HG02759 (cell line): Measurements from ENCODE around the gene IL16.
A peak's percentile ranks its signal among the peaks of the same experiment; 100 is the strongest.

ENCODE experiments used
- ATAC-seq: cut with Tn5 transposase; IDR thresholded peaks from one replicate; pipeline ENCODE4 v1.9.1; 2021; ENCODE audit warnings: mild to moderate bottlenecking, moderate library complexity; ENCODE audit not compliant: unreplicated experiment

The IL16 gene

DNA sequence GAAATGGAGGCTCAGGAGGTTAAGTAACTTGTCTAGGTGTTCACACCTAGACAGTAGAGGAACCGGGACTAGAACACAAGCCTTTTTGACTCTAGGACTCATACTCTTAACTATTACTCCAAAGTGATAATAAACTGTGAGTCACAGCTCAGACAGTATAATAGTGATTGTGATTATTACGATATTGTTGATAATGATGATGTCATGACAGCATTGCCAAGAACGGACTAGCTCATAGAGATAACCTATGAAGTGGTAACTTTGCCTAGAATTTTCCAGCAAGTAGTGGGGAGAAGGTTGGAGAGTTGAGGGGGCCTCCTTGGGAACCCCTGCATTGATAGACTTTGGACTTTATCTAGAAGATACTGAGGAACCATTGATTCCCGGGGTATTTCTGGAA, 93.2 kb downstream of the IL16 start:
- ATAC-seq: no peak

DNA sequence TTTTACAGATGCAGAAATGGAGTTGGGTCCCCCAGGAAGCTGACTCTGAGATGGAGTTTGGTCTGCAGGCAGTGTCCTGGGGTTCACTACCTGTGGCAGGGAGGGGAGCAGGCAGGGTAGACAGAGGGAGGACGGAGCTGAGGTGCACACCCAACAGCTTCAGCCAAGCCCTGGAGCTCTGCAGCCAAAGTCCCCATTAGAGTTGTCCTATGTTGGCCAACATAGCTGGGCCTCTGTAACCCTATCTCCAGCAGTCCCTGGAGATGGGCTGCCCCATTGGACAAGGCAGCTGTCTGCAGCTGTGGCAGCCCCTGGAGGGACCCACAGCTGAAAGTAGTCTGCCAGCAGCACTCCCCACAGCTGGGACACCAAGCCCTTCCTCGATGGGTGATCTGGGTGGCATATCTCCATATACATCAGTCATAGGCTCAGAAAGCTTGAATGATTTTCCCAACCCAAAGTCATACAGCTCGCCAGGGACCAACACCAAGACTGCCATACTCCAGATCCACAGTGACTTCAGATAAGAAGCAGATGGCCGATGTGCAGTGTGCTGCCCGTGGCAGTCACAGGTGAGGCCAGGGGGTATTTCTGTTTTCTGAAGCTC, 95.3 kb downstream of the IL16 start:
- ATAC-seq: no peak

DNA sequence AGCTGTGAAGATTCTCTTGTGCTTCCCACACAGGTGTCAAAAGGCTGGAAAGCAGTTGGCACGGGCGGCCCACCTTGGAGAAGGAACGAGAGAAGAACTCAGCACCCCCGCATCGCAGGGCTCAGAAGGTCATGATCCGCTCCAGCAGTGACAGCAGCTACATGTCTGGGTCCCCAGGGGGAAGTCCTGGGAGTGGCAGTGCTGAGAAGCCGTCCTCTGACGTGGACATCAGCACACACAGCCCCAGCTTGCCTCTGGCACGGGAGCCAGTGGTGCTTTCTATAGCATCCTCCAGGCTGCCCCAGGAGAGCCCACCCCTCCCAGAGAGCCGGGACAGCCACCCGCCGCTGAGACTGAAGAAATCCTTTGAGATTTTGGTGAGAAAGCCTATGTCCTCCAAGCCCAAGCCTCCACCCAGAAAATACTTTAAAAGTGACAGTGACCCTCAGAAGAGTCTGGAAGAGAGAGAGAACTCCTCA, 95.9 kb downstream of the IL16 start:
- peak; percentile 43 for ATAC-seq

DNA sequence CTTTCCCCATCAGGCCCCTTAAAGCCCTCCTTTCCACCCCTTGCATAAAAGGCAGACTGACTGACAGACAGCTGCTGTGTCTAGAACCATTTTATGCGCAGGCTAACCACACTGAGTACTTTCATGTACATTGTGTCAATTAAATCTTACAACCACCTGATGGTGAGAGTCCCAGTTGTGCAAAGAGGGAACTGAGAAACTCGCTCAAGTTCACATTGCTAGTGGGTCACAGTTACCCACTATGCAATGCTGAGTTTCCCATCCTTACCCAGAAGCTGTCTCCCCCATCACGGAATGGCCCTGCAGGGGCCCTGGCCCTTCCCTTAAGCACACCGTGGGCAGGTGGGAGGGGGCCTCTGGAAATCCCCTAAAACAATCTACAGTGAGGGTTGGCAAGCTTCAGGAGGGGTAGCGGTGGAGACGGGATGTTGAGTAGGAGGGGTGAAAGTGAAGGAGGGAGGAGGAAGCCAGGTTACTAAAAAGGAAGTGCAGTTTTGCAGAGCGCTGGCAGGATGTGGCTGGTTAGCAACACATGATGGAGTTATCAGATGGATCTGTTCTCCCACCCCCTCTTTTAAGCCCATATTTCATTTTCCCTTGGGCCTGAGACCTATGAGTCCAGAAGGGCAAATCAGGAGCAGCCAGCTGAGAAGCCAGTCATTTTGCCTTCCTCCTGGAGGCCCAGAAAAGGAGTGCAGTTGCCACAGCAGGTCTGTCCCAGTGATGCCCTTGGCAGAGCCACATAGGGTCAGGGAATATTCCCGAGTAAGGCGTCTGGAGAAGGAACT, 97.2 kb downstream of the IL16 start:
- ATAC-seq: peak; percentile 65

GRCh38 chr15:81294516-81294880, 97.8 kb downstream of the IL16 start:
- no peak for ATAC-seq

GRCh38 chr15:81295486-81296121, 98.9 kb downstream of the IL16 start:
- ATAC-seq: no peak

- no peak for ATAC-seq
Measured at GRCh38 chr15:81296186-81296585, 99.5 kb downstream of the IL16 start.

- ATAC-seq: peak; percentile 43
Measured at GRCh38 chr15:81296673-81297072, 100.0 kb downstream of the IL16 start.

- ATAC-seq: no peak
Measured at GRCh38 chr15:81297147-81297572, 100.5 kb downstream of the IL16 start.

DNA sequence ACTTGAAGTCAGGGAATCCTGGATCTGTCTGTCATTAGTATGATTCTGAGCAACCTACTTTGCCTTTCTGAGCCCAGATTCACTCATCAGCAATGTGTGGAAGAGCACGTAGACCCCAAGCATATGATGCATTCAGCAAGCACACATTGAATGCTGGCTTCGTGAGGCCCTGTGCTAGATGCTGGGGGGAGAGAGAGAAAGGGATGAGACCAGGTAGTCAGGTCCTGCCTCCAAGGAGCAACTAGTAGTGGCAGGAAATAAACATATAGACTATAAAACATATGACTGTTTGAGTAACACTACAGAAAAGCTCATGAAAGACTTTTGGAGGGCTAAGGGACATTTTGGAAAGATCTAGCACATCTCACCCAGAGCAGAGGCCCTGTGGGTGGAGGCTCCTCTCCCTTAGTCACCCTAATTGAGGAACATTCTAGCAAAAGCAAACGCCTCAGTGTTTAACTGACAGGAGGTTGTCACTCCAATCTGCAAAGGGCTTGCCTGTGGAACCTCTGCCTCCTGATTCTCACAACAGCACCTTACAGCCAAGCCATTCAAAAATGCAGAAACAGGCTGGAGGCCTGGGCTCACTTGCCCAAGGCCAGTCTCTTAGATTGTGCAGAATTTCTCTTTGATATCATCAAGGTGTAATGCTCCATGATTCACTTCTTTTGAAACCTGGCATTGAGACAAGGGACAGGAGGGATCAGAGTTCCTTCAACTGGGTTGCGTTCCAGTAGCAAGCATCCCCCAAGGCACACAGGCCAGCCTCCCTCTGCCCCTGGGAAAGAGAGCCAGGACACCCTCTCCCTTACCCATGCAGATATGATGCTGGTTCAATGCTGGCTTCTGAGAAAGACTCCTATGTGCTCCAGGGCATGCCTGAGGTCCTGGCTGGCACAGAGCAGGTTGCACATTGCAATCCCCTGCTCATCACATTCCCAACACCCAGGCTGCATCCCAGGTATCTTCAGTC, 101.2 kb downstream of the IL16 start:
- ATAC-seq: no peak

- no peak for ATAC-seq
Measured at GRCh38 chr15:81298611-81299010, 101.9 kb downstream of the IL16 start.

GRCh38 chr15:81299156-81299555, 102.5 kb downstream of the IL16 start:
- ATAC-seq: no peak

DNA sequence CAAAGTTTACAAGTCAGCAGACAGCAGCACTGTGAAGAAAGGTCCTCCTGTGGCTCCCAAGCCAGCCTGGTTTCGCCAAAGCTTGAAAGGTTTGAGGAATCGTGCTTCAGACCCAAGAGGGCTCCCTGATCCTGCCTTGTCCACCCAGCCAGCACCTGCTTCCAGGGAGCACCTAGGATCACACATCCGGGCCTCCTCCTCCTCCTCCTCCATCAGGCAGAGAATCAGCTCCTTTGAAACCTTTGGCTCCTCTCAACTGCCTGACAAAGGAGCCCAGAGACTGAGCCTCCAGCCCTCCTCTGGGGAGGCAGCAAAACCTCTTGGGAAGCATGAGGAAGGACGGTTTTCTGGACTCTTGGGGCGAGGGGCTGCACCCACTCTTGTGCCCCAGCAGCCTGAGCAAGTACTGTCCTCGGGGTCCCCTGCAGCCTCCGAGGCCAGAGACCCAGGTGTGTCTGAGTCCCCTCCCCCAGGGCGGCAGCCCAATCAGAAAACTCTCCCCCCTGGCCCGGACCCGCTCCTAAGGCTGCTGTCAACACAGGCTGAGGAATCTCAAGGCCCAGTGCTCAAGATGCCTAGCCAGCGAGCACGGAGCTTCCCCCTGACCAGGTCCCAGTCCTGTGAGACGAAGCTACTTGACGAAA, 103.1 kb downstream of the IL16 start:
- no peak for ATAC-seq

GRCh38 chr15:81301385-81301784, 104.7 kb downstream of the IL16 start:
- ATAC-seq: no peak

DNA sequence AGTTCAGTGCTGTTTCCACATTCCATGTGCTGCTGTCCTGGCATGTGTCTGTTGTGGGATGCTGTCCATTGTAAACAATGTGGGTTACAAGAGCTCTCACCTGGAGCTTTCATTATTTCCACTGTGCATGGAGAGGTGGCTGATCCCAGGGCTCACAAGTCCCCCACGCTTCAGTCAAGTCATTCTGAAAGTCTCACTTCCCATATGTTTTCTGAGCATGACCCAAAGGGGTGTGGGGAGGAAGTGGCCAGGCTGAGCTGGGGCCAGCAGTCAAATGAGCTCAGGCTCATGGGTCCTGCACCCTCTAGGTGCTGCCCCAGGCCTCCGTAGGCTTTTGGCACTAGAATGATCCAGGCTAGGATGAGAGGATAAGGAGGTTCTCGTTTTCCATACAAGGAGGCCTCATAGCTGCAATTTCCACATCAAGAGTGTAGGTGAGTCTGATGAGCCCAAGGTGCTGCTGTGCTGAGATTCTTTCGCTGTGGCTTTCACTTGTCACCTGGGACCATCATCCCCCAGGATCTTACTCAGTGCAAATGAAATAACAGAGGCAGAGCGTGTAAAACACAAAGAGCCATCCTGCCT, 105.2 kb downstream of the IL16 start:
- ATAC-seq: peak; percentile 80

DNA sequence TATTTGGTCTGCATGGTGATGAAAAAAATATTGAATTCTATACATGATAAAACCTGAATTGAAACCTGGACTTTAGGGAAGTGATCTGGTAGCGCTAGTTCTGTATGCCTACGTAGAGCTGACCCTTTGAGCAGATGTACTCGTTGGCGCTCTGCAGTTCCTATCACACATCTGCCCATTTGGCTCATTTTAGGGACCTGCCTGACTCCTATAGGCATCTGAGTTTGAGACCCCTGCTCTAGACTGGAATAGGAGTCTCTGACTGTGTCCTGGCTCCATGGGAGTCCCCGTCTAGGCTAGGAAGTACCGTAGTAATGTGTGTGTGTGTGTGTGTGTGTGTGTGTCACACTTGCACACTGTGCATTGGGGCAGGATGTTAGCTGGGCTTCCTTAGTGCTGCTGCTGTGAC, 106.0 kb downstream of the IL16 start:
- peak; percentile 12 for ATAC-seq

GRCh38 chr15:81303244-81304225, 106.9 kb downstream of the IL16 start:
- no peak for ATAC-seq

- no peak for ATAC-seq
Measured at GRCh38 chr15:81304226-81304625, 107.5 kb downstream of the IL16 start.

DNA sequence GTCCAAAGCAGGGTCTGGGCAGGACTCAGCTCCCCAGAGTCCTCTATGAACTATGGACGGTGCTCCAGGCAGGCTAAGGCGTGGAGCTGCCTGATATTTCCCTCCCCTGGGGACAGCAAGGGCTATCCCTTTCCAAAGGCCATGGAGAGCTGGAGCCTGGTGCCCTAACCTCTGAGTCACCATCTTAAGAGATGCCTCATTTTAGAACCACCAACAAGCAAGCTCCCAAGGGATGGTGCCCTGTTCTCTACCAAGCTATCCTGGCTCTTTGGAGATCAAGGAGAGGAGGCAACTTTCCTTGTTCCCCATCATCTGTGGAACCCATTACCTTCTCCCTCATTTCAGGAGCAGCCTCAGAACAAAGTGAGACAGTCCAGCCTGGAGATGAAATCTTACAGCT, 111.6 kb downstream of the IL16 start:
- no peak for ATAC-seq
